GM10847 (cell line): ENCODE data around the gene FABP3.

Experiments
- POLR2A ChIP-seq: IDR thresholded peaks from 2 replicates; pipeline ENCODE4 v1.6.1; 2011; ENCODE audit not compliant: insufficient read length; ENCODE audit errors: extremely low read depth

Gene FABP3

DNA sequence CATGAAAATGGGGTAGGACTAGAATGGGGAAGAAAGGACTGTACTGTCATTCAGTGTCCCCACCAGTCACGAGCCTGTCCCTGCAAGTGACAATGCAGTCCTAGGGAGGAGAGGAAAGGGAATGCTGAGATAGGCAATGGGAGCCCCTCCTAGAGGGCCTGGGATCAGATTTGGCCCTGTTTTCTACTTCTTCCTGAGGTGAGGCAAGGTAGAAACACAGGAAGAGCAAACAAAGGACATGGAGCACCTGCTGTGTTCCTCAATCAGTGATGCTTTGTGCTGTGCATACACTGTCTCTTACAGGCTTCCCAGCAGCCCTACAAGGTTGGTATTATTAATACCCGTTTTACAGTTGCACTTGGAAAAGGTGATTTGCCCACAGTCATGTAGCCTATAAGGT lies 6.1 kb downstream of the FABP3 start:
- no peak for TF ChIP-seq POLR2A

DNA sequence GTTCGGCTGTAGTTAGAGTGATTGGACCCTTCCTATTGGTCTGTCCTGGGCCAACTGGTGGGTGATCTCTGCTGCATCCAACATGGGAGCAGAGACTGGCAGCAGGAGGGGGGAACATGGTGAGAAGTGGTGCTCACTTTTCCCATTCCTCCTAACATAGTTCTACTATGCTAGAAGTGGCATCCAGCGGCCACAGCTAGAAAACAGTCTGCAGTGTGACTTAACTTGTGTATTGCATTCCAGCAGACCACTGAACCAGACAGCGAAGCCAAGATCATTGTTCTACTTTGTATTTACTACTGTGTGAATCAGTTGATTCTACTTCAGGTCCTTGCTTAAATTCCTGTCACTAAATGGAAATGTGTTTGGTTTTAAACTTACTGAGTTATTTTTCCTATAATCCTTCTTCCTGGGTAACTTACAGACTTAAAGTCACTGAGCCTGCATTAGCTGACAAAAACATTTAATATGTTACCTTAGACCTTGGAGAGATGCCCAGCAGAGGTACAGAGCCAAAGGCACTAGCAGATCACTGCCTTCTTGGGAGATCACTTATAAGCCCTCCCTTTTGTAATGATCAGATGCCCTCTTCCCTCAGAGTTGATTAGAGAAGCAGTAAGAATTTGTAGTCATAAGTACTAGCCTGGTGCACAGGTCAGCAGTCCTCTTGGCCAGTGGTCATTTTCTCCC lies 8.2 kb downstream of the FABP3 start:
- TF ChIP-seq POLR2A: no peak

DNA sequence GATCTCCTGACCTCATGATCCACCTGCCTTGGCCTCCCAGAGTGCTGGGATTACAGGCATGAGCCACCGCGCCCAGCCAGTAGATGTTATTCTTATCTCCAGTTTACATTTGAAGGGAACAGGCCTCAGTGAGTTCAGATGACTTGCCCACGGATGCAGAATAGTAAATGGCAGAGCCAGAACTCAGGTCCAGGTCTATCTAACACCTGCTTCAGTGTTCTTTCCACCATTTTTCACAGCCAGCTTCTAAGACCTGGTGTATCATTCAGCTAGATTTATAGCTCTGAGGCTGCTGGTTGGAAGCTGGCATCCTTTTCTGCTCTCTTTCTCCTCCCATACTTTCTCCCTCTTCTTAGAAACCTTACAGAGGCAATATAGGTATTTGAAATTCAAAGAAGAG lies 10.8 kb downstream of the FABP3 start:
- no peak for TF ChIP-seq POLR2A

DNA sequence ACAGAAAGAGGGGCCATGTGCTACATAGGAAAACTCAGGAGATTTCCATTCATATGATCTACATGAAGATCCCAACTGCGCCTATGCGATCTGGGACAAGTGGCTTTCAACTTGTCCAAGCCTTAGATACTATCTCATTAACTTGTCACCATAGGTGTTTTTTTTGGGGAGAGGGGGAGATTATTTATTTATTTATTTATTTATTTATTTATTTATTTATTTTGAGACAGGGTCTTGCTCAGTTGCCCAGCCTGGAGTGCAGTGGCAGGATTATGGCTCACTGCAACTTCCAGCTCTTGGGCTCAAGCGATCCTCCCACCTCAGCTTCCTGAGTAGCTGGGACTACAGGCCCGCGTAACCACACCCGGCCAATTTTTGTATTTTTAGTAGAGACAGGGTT lies 11.3 kb downstream of the FABP3 start:
- no peak for TF ChIP-seq POLR2A

DNA sequence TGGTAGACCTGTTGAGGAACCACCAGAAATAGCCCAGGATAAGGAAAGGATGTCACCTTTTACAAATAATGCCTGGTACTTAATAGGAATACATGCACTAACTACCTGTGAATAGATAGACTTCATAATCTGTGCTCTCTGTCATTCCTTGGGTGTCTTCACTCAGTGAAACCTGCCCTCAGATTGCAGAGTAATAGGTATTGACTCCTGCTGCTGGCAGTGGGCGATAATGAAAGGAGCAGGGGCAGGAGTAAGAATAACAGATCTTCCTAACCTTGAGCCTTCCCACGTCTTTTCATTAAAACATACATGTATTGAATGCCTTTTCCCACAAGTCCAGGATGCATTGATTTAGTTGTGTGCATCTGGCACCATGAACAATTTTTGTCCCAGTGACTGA lies 16.4 kb downstream of the FABP3 start:
- no peak for TF ChIP-seq POLR2A

DNA sequence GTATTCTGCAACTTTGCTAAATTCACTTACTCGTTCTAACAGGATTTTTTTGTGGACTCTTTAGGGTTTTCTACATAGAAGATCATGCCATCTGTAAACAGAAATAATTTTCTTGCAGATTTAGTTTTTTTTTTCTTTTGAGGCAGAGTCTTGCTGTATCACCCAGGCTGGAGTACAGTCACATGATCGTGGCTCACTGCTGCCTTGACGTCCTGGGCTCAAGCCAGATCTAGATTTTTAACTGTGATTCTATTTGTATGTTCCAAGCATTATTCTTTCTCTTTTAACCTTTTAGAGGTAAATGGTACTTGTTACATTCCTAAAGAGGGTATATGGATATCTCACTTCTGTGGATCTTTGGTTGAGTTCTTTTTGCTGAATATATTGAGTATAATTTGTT lies 18.6 kb downstream of the FABP3 start:
- no peak for TF ChIP-seq POLR2A

DNA sequence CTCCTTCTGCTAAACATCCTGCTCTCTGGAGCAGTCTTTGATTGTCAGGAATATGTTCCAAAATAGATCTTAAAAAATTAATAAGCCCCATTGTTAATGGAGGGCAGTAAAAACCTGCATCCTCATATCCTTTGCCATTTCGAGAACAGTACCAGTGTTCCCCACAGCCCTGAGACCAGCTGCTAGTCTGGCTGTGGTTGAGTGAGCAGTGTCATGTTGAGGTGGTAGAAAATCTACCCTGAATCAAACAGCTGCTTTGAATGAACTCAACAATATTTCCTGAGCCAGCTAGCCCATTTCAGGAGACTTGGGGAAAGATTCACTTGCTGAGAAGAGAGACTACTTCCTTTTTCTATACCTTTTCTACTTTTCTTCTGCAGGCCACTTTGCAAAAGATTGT lies 24.4 kb downstream of the FABP3 start:
- no peak for TF ChIP-seq POLR2A

DNA sequence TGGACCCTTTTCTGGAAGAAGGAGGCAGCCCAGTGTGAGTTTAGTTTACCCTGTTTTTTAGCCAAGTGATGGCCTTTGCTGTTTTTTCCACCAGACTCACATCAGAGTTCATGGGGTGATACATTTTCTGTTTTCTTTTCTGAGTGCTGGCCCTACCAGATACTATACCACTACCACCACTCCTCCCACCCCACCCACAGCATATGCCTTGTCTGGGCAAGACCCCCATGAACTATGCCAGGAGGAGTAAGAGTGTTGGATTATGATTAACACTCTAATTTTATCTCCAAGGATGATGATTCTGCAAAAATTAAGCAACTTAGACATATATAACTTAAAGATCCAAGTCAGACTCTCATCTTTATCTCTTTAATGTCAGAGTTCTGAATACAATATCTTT lies 26.1 kb downstream of the FABP3 start:
- TF ChIP-seq POLR2A: no peak

DNA sequence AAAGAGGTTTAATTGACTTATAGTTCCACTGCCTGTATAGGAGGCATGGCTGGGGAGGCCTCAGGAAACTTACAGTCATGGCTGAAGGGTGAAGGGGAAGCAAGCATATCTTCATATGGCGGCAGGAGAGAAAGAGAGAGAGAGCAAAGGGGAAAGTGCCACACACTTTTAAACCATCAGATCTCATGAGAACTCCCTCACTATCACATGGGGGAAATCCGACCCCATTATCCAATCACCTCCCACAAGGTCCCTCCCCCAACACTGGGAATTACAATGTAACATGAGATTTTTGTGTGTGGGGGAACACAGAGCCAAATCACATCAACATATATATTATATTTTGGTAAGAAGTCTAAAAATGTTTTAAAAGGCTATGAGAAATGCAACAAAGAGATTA lies 27.2 kb downstream of the FABP3 start:
- TF ChIP-seq POLR2A: no peak

DNA sequence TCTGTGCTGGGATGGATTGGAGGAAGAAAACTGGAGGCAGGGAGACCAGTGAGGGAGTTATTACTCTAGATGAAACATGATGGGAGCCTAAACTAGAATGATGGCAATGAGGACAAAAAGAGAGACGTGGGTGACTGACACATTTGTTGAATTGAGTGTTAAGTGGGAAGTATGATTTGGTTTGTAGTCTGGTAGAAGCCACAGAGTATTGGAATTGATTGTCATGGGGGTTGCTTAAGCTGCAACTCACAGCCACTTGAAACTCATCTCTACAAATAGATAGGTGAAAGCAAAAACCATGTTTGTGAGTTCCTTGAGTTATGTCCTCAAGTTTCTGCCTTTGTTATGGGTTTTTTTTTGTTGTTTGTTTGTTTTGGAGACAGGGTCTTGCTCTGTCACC lies 28.4 kb downstream of the FABP3 start:
- TF ChIP-seq POLR2A: no peak

DNA sequence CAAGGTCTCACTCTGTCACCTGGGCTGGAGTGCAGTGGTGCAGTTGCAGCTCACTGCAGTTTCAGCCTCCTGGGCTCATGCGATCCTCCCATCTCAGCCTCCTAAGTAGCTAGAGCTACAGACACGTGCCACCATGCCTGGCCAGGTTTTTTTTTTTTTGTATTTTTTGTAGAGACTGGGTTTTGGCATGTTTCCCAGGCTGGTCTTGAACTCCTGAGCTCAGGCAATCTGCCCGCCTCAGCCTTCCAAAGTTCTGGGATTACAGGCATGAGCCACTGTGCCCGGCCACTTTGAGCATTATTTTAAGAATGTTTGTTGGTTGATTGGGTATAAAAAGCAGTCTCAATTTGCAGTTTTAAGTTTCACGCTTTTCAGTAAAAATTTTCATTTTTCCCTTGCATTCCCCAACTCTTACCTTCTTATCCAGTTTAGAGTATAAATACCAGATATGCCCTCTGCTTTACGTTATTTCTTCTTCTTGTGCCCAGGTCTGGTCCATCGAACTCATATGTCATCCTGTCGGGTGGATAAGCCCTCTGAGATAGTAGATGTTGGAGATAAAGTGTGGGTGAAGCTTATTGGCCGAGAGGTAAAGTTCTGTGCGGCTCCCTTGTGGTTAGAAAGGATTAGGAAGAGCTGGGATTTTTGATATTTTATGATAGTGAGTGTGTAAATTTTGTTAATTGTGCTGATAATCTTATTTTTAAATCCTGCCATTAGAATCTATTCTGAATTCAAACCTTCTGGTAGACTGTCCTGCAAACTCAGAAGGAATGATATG lies 36.0 kb downstream of the FABP3 start:
- TF ChIP-seq POLR2A: no peak

DNA sequence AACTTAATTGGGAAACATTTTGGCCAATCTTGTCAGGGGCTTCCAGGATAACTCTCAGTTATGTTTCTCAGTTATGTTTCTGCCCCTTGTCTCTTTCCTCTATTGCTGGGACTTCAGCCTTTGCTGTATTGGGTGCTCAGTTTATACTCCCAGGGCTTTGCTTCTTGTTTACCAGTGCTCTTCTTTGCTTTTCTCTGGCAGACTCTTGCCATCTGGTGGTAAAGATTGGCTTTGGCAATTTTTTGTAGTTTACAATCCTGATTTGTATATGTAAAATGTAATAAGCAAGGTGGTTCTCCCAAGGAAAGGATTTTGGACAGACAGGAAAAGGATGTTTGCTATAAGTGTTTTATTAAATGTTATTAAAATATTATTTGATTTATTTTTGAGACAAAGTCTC lies 37.9 kb downstream of the FABP3 start:
- TF ChIP-seq POLR2A: no peak

DNA sequence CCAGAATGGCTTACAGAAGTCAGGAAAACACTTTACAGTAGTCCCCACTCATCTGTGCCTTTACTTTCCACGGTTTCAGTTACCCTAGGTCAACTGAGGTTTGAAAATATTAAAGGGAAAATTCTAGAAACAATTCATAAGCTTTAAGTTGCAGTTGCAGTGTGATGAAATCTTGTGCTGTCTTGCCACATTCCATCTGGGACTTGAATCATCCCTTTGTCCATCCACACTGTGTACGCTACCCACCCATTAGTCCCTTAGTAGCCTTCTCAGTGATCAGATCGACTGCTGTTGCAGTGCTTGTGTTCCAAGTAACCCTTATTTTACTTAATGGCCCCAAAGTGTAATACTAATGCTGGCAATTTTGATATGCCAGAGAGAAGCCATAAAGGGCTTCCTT lies 45.5 kb downstream of the FABP3 start:
- TF ChIP-seq POLR2A: no peak

DNA sequence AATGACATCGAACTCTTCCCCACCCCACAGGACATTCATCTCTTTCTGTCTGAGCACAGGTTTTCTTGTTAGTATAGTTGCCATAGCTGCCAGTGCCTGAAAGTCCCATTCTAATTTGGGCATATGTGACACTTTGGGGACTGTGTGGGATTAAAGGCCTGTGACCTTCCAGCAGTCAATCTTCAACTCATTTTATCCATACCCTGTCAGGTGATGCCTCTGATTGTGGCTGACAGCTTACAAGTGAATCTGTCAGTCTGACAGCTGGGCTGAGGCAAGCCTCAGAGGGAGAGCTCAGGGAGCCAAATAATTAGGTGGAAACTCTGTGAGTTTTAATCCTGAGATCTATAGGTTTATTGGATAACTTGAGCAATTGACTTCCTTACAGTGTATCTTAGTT lies 46.4 kb downstream of the FABP3 start:
- no peak for TF ChIP-seq POLR2A

DNA sequence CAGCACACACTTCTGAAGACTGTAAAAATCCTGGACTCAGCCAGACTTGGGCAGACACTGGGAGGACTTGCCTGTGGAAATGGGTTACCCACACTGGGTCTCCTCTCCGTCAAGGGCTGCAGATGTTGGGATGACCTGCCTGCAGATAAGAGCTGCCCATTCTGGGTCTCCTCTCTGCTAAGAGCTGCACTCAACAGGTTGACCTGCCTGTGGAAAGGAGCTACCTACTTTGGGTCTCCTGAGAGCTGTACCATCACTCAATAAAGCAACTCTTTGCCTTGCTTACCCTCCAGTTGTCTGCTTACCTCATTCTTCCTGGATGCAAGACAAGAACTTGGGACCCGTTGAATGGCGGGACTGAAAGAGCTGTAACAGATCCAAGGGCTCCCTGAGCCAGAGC lies 47.9 kb downstream of the FABP3 start:
- TF ChIP-seq POLR2A: no peak

DNA sequence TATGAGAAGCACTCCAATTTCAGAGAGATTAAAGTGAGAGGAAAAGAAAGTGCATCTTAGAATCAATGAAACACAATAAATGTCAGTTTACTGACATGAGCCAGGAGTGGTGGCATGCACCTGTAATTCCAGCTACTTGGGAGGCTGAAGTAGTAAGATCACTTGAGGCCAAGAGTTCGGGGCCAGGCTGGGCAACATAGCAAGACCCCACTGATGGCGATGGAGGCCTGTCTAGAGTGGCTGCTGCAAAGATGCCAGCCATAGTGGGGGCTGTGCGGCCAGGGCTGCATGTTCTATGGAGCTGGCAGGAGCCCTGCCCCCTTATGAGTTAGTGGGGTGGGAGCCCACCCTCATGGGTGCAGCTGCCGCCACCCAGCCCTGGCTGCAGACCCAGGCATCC lies 48.8 kb downstream of the FABP3 start:
- TF ChIP-seq POLR2A: no peak

DNA sequence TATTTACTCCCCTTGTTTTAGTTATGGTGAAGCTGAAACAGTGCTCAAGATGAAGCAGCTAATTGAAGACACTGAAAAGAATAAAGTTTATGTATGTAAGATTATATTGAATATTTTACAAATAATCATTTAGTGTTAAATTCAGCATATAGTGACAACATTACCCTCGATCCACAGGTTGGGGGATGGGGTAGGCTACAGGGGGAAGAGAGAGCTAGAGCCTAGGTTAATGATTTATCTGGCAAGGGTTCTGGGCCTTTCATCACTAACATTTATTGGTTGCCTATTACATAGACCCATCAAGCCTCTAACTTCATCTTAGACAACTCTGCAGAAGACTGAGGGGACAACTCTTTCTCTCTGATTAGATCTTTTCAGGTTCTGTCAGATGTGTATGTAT lies 54.7 kb downstream of the FABP3 start:
- TF ChIP-seq POLR2A: no peak
